DND-41 (cell line): Measurements from ENCODE around the gene OR1E2.

Experiments used
- ATAC-seq: fragments of 200-7000 bp; cut with Tn5 transposase; 3 replicates; pipeline ENCODE4 v1.9.1; 2021; ENCODE audit warnings: low read depth; ENCODE audit not compliant: insufficient read depth
- DNase-seq: peaks from one replicate; pipeline ENCODE4 v3.0.0-alpha.2; 2020
- H2AFZ ChIP-seq: 2 replicates; pipeline ENCODE4 v1.6.0; 2012; ENCODE audit warnings: low read depth, low read length
- H3K27ac ChIP-seq: 2 replicates; pipeline ENCODE4 v1.5.1; 2012; ENCODE audit warnings: low read length, inconsistent platforms
- H3K27me3 ChIP-seq: fragments of 200-600 bp; sonication (generic); 2 replicates; pipeline ENCODE4 v1.6.0; 2012; ENCODE audit warnings: low read length, mild to moderate bottlenecking, inconsistent platforms; ENCODE audit not compliant: insufficient read depth, poor library complexity
- H3K36me3 ChIP-seq: 2 replicates; pipeline ENCODE4 v1.5.1; 2012; ENCODE audit warnings: low read length, inconsistent platforms; ENCODE audit not compliant: insufficient read depth
- H3K4me1 ChIP-seq: 2 replicates; pipeline ENCODE4 v1.5.1; 2012; ENCODE audit warnings: mild to moderate bottlenecking, low read length; ENCODE audit not compliant: insufficient read depth
- H3K4me2 ChIP-seq: 2 replicates; pipeline ENCODE4 v1.6.0; 2012; ENCODE audit warnings: mild to moderate bottlenecking, moderate library complexity, low read length, inconsistent platforms; ENCODE audit not compliant: insufficient read depth
- H3K4me3 ChIP-seq, 2 experiments: fragments of 200-600 bp in 1 of 2; shearing (Covaris generic) in 1 of 2; 2 replicates each; pipeline ENCODE4 v1.5.1; 2012 to 2016; ENCODE audit warnings: inconsistent platforms in 2 of 2, low read length in 2 of 2, mild to moderate bottlenecking in 2 of 2, low read depth in 1 of 2, moderate library complexity in 1 of 2
- H3K79me2 ChIP-seq: 2 replicates; pipeline ENCODE4 v1.6.0; 2012; ENCODE audit warnings: low read length, inconsistent platforms; ENCODE audit not compliant: insufficient read depth
- H3K9ac ChIP-seq: 2 replicates; pipeline ENCODE4 v1.6.0; 2012; ENCODE audit warnings: low read depth, mild to moderate bottlenecking, inconsistent platforms, low read length, moderate library complexity
- H3K9me3 ChIP-seq: 2 replicates; pipeline ENCODE4 v1.5.1; 2012; ENCODE audit warnings: low read length, moderate library complexity, mild to moderate bottlenecking, inconsistent platforms; ENCODE audit not compliant: insufficient read depth, severe bottlenecking
- H4K20me1 ChIP-seq: 2 replicates; pipeline ENCODE4 v1.6.0; 2012; ENCODE audit warnings: low read length; ENCODE audit not compliant: insufficient read depth
- CTCF ChIP-seq: IDR thresholded peaks from 2 replicates; pipeline ENCODE4 v1.5.1; 2012; ENCODE audit warnings: borderline replicate concordance, low read length, moderate library complexity, mild to moderate bottlenecking; ENCODE audit not compliant: poor library complexity, severe bottlenecking; ENCODE audit errors: extremely low read depth
- EZH2 ChIP-seq: IDR thresholded peaks from 3 replicates; pipeline ENCODE4 v1.6.1; 2012; ENCODE audit warnings: borderline replicate concordance, low read depth, mild to moderate bottlenecking, moderate library complexity, low read length, inconsistent platforms; ENCODE audit not compliant: severe bottlenecking

The OR1E2 gene

DNA sequence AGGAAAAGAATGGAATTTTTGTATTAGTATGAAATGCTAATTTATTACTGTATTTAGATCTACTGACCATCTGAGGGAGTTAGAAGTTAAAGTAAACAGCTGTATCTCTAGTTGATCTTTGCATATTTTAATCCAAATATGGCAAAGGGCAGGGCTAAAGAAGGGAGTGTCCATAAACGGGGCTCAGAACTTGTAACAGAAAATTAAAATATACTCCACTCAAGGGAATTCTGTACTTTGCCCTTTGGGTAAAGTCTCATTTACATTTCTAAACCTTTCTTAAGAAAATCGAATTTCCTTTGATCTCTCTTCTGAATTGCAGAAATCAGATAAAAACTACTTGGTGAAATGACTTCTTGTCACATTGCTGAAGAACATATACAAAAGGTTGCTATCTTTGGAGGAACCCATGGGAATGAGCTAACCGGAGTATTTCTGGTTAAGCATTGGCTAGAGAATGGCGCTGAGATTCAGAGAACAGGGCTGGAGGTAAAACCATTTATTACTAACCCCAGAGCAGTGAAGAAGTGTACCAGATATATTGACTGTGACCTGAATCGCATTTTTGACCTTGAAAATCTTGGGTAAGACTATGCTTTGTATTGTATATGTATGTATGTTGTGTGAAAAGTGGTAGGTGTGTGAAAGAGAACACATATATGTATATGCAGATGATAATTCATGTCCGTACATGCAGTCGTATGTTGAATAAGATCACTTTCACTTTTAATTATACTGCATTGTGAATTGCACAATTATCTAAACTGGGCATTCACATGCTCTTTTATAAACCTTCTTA is 42.4 kb upstream of the OR1E2 start, which contains the start of gene ASPA:
TSS of gene ASPA (plus strand) at position 186 of the 799 bp plus-strand sequence. CDS start at position 349, 163 bp downstream.
- no peak within 1 kb of the TSS for H3K4me2 ChIP-seq
- no peak for DNase-seq
- H3K9me3 ChIP-seq: no peaks in the 10 kb centered on the region
- no peaks in the 10 kb centered on the region for H3K27me3 ChIP-seq
- no peak within 1 kb of the TSS for H3K4me3 ChIP-seq
- no peak for ATAC-seq
- H3K79me2 ChIP-seq: no peaks in the 10 kb centered on the region
- no peaks in the 10 kb centered on the region for H3K4me1 ChIP-seq
- TF ChIP-seq CTCF (no peak), EZH2 (no peak)
- H3K9ac ChIP-seq: no peak within 1 kb of the TSS
- H3K36me3 ChIP-seq: no peaks in the 10 kb centered on the region
- H4K20me1 ChIP-seq: no peaks in the 10 kb centered on the region
- no peak within 1 kb of the TSS for H2AFZ ChIP-seq
- H3K27ac ChIP-seq: no peak within 1 kb of the TSS

GRCh38 chr17:3475251-3475685 is 41.6 kb upstream of the OR1E2 start:
- Histone ChIP-seq H3K9ac (no peak overlapping the region), H3K4me1 (no peaks in the 10 kb centered on the region), H3K36me3 (no peaks in the 10 kb centered on the region), H3K27me3 (no peaks in the 10 kb centered on the region), H3K9me3 (no peaks in the 10 kb centered on the region), H3K4me3 (no peak overlapping the region), H3K79me2 (no peaks in the 10 kb centered on the region), H3K27ac (no peak overlapping the region), H4K20me1 (no peaks in the 10 kb centered on the region), H3K4me2 (no peak overlapping the region), H2AFZ (no peak overlapping the region)
- DNase-seq (no peak), ATAC-seq (no peak)
- TF ChIP-seq EZH2 (no peak), CTCF (no peak)

DNA sequence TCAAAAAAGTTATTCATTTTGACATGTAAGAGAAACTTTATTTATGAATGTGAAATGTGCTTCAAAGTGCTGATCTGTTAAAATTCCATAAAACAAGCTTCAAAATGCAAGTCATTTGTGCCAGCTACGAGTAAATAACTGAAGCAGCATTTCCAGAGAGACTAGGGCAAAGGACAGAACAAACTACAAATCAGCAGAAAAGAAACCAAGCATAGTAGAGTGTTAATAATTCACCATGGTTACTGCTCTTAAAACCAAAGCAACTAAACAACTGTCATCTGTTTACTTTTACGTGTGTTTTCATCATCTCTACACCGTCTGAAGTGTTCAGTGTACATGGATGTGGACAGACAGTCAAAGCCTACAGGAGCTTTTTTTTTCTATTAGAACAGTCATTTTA is 40.6 kb upstream of the OR1E2 start:
- H3K9me3 ChIP-seq: no peaks in the 10 kb centered on the region
- no peak overlapping the region for H3K27ac ChIP-seq
- H3K4me3 ChIP-seq: no peak overlapping the region
- no peak overlapping the region for H2AFZ ChIP-seq
- H3K27me3 ChIP-seq: no peaks in the 10 kb centered on the region
- TF ChIP-seq CTCF (no peak), EZH2 (no peak)
- no peaks in the 10 kb centered on the region for H3K36me3 ChIP-seq
- H3K4me1 ChIP-seq: no peaks in the 10 kb centered on the region
- no peaks in the 10 kb centered on the region for H4K20me1 ChIP-seq
- H3K4me2 ChIP-seq: no peak overlapping the region
- H3K79me2 ChIP-seq: no peaks in the 10 kb centered on the region
- no peak for DNase-seq
- ATAC-seq: no peak
- H3K9ac ChIP-seq: no peak overlapping the region
